HAP-1 (cell line): ENCODE measurements around the gene MPV17L.
"Not testable (repeated sequence)": the region's sequence is repeated elsewhere in the genome, so short reads cannot be mapped to it uniquely, and the experiment has no call there.

Source experiments
- DNase-seq, 2 experiments: peaks; one replicate each; pipeline ENCODE4 v3.0.0-alpha.2; 2016 to 2020; ENCODE audit warnings: low spot score in 2 of 2
- H3K27me3 ChIP-seq: fragments of 250-450 bp; sonication (Bioruptor Pico); 2 replicates; pipeline ENCODE4 v1.5.1; 2020; ENCODE audit warnings: low read depth, mild to moderate bottlenecking, moderate library complexity
- H3K36me3 ChIP-seq: fragments of 250-450 bp; sonication (Bioruptor Pico); replicated peaks from 2 replicates; pipeline ENCODE4 v1.5.1; 2020; ENCODE audit warnings: mild to moderate bottlenecking
- H3K4me1 ChIP-seq: fragments of 250-450 bp; sonication (Bioruptor Pico); 2 replicates; pipeline ENCODE4 v1.5.1; 2020; ENCODE audit warnings: mild to moderate bottlenecking
- H3K4me3 ChIP-seq: fragments of 250-450 bp; sonication (Bioruptor Pico); 2 replicates; pipeline ENCODE4 v1.5.1; 2020; ENCODE audit warnings: mild to moderate bottlenecking, moderate library complexity
- H3K9me3 ChIP-seq: fragments of 250-450 bp; sonication (Bioruptor Pico); 2 replicates; pipeline ENCODE4 v1.5.1; 2020; ENCODE audit warnings: mild to moderate bottlenecking, moderate library complexity
- in situ Hi-C: fragments of 300-500 bp; cut with MboI; formaldehyde crosslinking; loops from 3 replicates; pipeline ENCODE4 v1.14.3; 2020; ENCODE audit warnings: low sequenced_read_pairs, inconsistent platforms, mixed read lengths

The MPV17L gene

GRCh38 chr16:15446901-15447300, 51.3 kb downstream of the MPV17L start:
- Histone ChIP-seq H3K27me3 (no peaks in the 10 kb centered on the region), H3K4me1 (no peaks in the 10 kb centered on the region), H3K9me3 (no peaks in the 10 kb centered on the region), H3K36me3 (no peaks in the 10 kb centered on the region), H3K4me3 (no peak overlapping the region)
- no peak for DNase-seq
- in situ Hi-C loops, result no loop called here

- DNase-seq, result no peak
- no peaks in the 10 kb centered on the region for H3K4me1 ChIP-seq
- H3K27me3 ChIP-seq, result no peaks in the 10 kb centered on the region
- no peaks in the 10 kb centered on the region for H3K9me3 ChIP-seq
- no peaks in the 10 kb centered on the region for H3K36me3 ChIP-seq
- H3K4me3 ChIP-seq, result no peak overlapping the region
- in situ Hi-C loops, result no loop called here
Observed at GRCh38 chr16:15450624-15451023, 55.1 kb downstream of the MPV17L start.

- H3K4me3 ChIP-seq, result no peak overlapping the region
- H3K9me3 ChIP-seq, result no peaks in the 10 kb centered on the region
- no peaks in the 10 kb centered on the region for H3K4me1 ChIP-seq
- no peak for DNase-seq
- H3K27me3 ChIP-seq, result no peaks in the 10 kb centered on the region
- in situ Hi-C loops, result no loop called here
- no peaks in the 10 kb centered on the region for H3K36me3 ChIP-seq
Observed at GRCh38 chr16:15451098-15451731, 55.7 kb downstream of the MPV17L start.

- Histone ChIP-seq H3K4me1 (no peaks in the 10 kb centered on the region), H3K4me3 (no peak overlapping the region), H3K36me3 (no peaks in the 10 kb centered on the region), H3K9me3 (no peaks in the 10 kb centered on the region), H3K27me3 (no peaks in the 10 kb centered on the region)
- no peak for DNase-seq
- in situ Hi-C loops, result no loop called here
Observed at GRCh38 chr16:15452246-15452855, 56.8 kb downstream of the MPV17L start.

- H3K9me3 ChIP-seq, H3K27me3 ChIP-seq, H3K4me3 ChIP-seq, in situ Hi-C loops, DNase-seq, H3K4me1 ChIP-seq, H3K36me3 ChIP-seq: not testable (repeated sequence)
Observed at GRCh38 chr16:15453296-15453695, 57.7 kb downstream of the MPV17L start.

GRCh38 chr16:15454933-15455332, 59.4 kb downstream of the MPV17L start:
- H3K4me3 ChIP-seq, H3K4me1 ChIP-seq, H3K27me3 ChIP-seq, H3K9me3 ChIP-seq, DNase-seq, H3K36me3 ChIP-seq, in situ Hi-C loops: not testable (repeated sequence)

GRCh38 chr16:15457400-15457799, 61.8 kb downstream of the MPV17L start:
- DNase-seq, result no peak
- in situ Hi-C loops, result no loop called here
- H3K27me3 ChIP-seq, result peaks cover 2% of the 10 kb centered on the region; the same call in 1 of the 2 replicates

GRCh38 chr16:15457958-15458357, 62.4 kb downstream of the MPV17L start:
- no peaks in the 10 kb centered on the region for H3K36me3 ChIP-seq
- no peaks in the 10 kb centered on the region for H3K4me1 ChIP-seq
- H3K4me3 ChIP-seq, result no peak overlapping the region
- H3K9me3 ChIP-seq, result no peaks in the 10 kb centered on the region
- H3K27me3 ChIP-seq, result peaks cover 2% of the 10 kb centered on the region; the same call in 1 of the 2 replicates
- in situ Hi-C loops, result no loop called here
- DNase-seq, result no peak

More at GRCh38 chr16:15457400-15457799, 61.8 kb downstream of the MPV17L start:
- Histone ChIP-seq H3K4me3 (no peak overlapping the region), H3K9me3 (no peaks in the 10 kb centered on the region), H3K4me1 (no peaks in the 10 kb centered on the region), H3K36me3 (no peaks in the 10 kb centered on the region)

GRCh38 chr16:15459791-15460190, 64.2 kb downstream of the MPV17L start:
- Histone ChIP-seq H3K4me1 (no peaks in the 10 kb centered on the region), H3K9me3 (no peaks in the 10 kb centered on the region), H3K4me3 (no peak overlapping the region), H3K27me3 (peaks cover 2% of the 10 kb centered on the region; the same call in 1 of the 2 replicates), H3K36me3 (no peaks in the 10 kb centered on the region)
- DNase-seq, result no peak
- in situ Hi-C loops, result no loop called here

- Histone ChIP-seq H3K4me3 (no peak overlapping the region), H3K27me3 (peaks cover 2% of the 10 kb centered on the region; the same call in 1 of the 2 replicates), H3K9me3 (no peaks in the 10 kb centered on the region), H3K4me1 (no peaks in the 10 kb centered on the region), H3K36me3 (no peaks in the 10 kb centered on the region)
- DNase-seq, result no peak
- in situ Hi-C loops, result no loop called here
Observed at GRCh38 chr16:15460601-15461000, 65.0 kb downstream of the MPV17L start.

- in situ Hi-C loops, result no loop called here
- peaks cover 2% of the 10 kb centered on the region; the same call in 1 of the 2 replicates for H3K27me3 ChIP-seq
- DNase-seq, result no peak
- H3K36me3 ChIP-seq, result no peaks in the 10 kb centered on the region
- no peak overlapping the region for H3K4me3 ChIP-seq
- no peaks in the 10 kb centered on the region for H3K9me3 ChIP-seq
- H3K4me1 ChIP-seq, result no peaks in the 10 kb centered on the region
Observed at GRCh38 chr16:15461376-15461775, 65.8 kb downstream of the MPV17L start.
